Erythroblast (primary cell): Measurements from ENCODE around the gene RCAN2.

Experiments used
- DNase-seq, 2 experiments: peaks; one replicate each; lab custom pipeline; 2025; lab: John Stamatoyannopoulos, UW
- GATA1 ChIP-seq: IDR thresholded peaks from 2 replicates; pipeline ENCODE4 v1.6.1; 2011; ENCODE audit warnings: low read depth, mild to moderate bottlenecking, control low read depth, low read length, moderate library complexity
- POLR2A ChIP-seq: IDR thresholded peaks from 2 replicates; pipeline ENCODE4 v1.6.1; 2011; ENCODE audit warnings: mild to moderate bottlenecking, low read length

RCAN2 gene

DNA sequence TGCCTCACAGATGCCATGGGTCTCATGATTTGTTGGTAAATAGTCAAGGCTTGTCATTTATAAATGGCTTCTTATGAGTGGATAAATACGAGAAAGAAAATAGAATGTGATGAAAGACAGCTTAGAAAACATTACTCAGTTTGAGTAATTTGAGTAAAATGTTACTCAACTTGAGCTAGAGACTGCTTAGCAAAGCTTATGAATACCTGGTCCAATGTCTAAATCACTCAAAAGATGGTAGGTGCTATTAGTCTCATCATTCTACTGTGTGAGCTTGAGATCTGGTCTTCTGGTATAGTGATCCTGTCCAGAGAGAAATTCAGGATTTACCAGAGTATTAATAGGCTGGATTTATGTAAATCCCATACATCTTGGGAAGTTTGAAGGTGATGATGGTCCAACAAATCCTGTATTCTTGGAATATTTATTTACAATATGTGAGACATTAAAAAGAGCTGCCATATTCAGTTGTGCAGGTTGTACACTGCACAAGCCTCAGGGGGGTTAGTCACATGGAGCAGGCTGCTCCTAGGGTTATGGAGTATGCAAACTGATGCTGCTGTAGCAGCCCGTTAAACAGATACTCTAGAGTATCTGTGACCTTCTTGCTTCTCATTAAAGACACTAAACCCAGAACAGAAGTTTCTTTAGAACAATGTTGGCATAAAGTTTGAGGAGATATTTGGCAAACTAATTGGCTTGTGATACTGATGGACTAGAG is 112.9 kb downstream of the RCAN2 start:
- DNase-seq = no peak
- TF ChIP-seq GATA1 = no peak
- TF ChIP-seq POLR2A = no peak

DNA sequence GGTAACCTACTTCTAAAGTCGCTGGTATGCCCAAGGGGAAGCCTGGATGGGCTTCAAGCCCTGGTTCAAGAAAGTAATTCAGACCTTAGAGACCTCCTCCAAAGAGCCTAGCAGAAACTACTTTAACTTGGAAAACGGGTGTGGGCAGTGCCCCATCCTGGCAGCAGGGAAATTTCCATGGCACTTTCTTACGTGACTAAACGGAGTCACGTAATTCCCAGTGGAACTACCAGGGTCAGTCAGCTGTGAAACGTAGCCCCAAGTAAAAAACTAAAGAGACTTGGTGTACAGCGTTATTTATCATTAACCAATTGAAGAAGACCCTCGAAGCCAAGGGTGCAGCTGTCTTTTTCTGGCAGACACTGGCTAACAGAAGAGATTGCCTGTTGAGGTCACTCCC is 114.0 kb downstream of the RCAN2 start:
- DNase-seq = no peak
- TF ChIP-seq POLR2A (no peak), GATA1 (no peak)

DNA sequence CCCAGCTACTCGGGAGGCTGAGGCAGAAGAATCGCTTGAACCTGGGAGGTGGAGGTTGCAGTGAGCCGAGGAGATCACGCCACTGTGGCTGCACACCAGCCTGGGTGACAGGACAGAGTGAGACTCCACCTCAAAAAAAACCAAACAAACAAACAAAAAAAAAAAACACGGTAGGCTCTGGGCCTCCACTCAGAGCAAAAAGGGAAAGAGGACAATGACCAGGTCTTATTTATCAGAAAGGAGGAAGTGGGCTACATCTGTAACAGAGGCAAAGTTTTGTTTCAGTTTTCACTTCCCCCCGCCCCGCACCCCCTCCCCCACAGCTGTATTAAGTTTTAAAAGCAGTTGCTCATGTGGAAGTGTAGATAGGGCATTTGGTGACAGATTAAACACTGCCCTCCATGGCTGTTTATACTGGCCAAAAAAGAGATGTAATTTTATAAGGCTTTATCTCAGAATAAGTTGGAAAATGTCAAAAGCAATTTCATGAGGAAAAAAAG is 114.6 kb downstream of the RCAN2 start:
- DNase-seq = peak; percentile 10 to 26
- TF ChIP-seq POLR2A (no peak), GATA1 (no peak)

DNA sequence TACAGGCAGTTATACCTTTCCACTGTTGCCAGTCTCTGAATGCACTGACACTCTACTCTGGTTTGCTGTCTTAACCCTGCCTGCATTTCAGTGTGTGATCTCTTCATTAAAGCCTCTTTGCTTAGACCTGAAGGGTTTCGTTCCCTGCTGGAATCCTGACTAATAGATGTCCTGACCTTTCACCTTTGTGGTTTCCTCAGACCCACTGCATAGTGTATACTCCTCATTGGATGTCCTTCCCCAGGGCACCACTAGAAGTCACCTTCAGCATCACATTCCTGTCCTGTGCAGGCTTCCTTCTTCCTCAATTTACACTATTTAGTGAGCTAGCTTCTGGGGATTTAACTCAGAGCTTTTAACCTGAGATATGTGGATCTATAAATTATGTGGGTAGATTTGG is 120.6 kb downstream of the RCAN2 start:
- TF ChIP-seq GATA1 (no peak), POLR2A (no peak)
- no peak for DNase-seq

DNA sequence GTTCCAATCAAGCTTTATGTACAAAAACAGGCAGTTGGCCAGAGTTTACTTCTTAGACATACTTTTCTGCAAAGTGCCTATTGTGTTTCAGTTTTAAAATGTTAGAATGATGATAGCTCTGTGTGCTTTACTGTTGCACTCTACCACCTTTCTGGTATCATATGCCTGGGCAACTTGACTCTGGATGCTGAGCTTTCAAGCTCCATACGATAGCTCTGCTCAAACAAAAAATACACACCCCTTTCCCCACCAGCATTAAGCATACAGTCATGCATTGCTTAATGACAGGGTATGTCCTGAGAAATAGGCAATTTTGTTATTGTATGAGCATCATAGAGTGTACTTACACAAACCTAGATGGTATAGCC is 123.1 kb downstream of the RCAN2 start:
- no peak for TF ChIP-seq GATA1
- no peak for TF ChIP-seq POLR2A
- no peak for DNase-seq

DNA sequence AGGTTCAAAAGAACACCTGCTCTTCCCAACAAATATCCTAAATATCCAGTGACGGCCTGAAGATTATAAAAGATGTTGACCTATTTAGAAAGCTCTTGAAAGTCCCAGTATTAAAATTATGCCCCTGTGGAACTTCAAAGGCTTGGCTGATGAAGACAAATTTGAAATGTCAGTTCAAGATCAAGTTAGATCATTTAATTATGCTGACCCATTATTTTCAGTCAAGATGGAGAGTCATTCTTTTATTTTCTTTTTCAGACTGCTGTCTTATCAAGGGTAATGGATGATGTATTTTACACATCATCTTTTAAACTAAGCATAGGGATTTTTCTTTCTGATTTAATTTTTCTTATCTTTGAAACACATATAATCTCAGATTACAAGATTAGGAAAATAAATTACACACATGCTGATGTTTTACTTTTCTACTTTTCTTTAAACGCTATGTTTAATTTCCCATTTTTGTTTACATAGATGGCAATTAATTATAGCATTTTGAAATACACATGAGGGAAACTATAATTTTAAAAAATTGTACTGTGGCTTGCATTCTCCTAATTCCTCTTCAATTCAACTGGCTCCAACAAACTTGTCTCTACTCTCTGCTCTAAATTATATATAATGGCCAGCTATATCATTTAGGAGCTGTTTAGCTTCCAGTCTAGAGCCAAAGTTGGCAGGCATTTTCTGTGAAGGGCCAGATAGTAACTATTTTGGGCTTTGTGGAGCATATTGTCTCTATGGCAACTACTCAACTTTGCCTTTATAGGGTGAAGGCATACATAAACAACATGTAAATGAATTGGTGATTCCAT is 123.7 kb downstream of the RCAN2 start:
- DNase-seq = no peak
- TF ChIP-seq POLR2A = no peak
- TF ChIP-seq GATA1 = no peak

DNA sequence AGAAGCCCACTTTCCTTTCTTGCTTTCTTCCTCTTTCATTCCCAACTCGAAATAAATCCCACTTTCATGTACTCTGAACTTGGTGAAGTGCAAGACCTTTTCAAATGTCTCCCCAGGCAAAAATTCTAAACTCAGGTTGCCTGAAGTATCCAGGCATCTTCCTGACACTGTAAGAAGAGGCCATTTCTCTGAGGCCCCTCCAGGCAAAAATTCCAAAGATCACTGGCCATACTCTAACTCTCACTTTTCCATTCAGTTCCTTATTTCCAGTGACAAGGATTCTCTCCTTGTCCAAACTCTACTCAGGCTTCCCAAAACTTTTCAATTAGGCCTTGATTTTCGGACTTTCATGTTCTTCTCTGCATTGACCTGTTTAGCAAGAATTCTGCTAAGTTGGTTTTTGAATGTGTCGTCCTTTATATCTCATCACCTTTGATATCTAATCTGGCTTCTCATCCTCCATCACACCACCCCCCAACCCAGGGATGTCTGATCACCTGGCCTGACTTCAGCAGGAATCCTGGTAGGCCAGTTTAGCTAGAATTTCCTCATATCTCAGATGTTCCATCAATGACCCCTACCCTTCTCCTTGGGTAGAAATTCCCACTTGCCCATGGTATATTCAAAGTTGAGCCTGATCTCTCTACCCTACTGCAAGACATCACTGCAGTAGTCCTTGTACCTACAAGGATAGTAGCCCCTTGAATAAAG is 124.9 kb downstream of the RCAN2 start:
- no peak for DNase-seq
- no peak for TF ChIP-seq GATA1
- no peak for TF ChIP-seq POLR2A

DNA sequence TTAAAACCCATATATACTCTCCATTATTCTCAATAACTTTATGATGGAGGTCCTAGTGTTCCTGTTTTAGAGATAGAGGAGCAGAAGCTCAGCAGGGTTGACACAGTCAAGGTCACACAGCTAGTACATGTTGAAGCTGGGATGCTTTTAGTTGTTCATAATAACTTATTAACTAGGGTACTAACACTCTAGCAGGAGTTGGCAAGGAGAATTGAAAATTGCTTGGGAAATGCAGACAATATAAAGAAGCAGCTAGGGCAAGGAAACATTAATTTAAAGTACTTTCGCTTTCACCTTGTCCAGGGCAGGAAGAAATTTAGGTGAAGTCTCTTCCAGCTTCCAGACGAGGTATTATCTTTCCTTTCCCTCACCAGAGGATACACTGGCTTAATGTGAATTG is 133.7 kb downstream of the RCAN2 start:
- DNase-seq = no peak
- TF ChIP-seq POLR2A = no peak
- TF ChIP-seq GATA1 = no peak

DNA sequence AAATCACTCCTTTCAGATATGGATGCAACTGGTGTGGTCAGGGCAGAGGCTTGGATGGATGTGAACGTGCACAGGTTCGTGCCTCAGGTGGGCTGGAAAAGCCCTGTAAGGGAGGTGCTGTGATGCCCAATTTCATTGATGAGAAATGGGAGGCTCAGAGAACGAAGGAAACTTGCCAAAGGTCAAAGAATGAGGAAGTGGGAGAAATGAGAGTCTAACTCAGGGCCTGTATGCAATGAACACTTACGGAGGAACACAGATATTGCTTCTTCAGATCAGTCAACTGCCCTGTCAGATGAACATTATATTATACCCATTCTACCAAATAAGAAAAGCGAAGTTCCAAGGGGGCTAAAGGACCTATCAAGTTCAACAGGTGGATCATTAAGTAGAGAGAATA is 134.7 kb downstream of the RCAN2 start:
- DNase-seq = no peak
- TF ChIP-seq POLR2A = no peak
- TF ChIP-seq GATA1 = no peak

DNA sequence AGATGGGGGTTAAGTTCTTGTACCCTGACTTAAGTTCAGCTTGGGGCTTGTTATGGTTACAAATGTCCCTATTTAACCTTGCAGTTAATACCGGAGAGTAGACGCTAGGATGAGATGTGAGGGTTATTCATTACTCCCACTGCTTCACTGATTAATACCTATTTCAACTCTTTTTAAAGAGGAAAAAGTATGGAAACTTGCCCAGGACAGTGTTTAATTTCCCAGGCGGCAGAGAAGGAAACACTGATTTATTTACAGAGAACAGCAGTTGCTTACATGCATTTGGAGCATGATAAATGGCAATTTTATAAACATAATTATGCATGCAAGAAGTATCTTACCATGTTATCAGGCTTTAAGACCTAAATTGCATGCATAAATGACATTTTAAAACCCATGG is 137.7 kb downstream of the RCAN2 start:
- DNase-seq = no peak
- TF ChIP-seq POLR2A (no peak), GATA1 (no peak)

DNA sequence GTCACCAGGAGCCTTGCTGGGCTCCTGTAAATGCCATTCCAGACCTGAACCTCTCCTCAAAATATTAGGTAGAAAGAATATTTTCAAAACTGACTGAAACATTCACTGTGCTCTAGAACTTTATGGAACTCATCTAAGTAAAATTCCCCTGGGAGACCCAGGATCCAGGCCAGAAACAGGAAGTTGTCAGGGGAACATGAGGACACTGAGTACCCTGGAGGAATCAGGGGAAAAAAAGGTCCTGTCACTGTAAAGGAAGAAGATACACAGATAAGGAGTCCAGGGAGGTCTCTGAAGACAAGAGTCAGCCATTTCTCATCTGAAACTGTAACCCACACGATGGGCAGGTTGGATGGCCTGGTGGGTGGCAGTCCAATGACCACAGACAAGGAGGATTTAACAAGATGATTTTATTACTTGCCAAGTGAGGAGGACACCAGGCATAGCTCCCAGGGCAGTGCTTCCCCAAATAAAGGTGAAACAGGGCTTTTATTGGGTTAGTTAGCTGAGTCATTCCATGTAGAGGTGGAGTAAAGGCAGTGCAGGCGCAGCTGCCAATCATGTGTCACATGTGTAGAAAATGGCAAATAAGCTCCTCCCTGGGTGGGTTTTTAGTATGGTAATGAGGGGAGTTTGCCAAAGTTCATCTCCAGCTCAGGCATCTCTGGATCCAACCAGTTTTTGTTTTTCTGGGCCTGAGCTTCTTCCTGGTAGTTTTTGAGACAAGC is 138.5 kb downstream of the RCAN2 start:
- TF ChIP-seq POLR2A (no peak), GATA1 (no peak)
- DNase-seq = no peak

DNA sequence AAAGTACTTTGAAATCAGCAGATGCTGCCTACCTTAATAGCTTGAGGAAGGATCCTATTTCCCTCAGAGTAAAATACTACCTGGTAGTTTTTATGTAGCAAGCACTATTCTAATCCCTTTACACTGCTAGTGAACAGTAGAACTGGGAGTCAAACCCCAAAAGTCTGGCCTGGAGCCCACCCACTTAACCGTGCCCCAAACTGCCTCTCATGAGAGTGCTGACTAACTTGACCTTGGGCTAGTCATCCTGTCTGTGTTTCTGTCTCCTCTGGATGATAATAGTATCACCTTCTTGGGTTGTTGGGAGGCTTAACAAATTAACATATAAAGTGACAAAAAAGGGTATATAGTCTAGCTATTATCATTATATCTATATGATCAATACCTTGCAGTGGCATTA is 140.5 kb downstream of the RCAN2 start:
- TF ChIP-seq POLR2A = no peak
- no peak for TF ChIP-seq GATA1
- no peak for DNase-seq

DNA sequence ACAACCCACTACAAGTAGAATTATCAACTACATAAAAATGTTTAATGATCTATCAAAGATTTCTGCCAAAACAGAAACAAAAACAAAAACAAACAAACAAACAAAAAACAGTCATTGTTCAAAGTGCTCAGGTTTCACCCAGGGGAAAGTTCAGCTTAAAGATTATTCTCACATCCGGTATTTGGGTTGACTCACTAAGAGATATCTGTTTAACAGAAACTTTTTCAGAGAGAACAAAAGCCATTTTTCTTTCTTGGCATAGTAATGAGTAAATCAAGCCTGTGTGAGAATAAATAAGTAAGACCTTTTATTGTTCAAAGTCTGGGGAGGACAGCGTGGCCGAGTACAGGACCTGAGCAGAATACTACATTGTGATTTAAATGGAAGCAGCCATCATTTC is 143.6 kb downstream of the RCAN2 start:
- TF ChIP-seq GATA1 (no peak), POLR2A (no peak)
- no peak for DNase-seq

DNA sequence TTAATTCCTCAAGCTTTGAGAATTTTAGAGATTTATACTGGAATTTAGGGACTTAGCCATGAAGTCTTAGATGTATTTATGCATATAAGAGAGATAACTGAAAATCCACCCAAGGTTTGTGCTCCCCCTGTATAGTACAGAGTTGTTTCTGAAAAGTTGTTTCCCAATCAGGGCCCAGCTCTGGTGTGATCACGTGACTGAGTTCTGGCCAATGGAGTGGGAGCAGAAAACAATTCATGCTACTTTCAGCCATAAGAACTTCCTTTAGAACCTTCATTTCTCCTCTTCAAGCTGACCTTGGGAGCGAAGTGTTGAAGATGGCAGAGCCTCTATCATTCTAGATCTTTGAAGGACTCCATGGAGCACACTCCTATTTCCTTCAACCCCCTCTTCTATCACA is 151.0 kb downstream of the RCAN2 start:
- DNase-seq = no peak
- no peak for TF ChIP-seq GATA1
- no peak for TF ChIP-seq POLR2A
